Measurements from ENCODE around the gene TCHP.

TCHP gene

DNA sequence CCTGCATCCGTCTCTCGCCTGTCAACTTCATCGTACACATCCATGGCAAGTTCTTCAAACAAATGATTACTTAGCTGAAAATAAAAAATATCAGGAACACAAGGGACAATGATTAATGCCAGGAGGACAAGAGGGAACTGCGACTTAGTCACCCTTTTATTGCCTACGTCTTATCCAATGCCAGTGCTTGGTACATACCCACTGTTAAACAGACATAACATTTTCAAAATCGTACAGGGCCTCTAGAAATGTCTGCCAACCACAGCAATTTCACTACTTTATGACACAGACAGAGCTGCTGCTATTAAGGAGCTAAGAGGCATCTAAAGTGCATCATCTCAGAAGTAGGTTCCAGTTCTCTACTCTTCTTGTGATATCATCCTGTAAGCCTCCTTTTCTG lies 61.5 kb downstream of the TCHP start:
- DNase-seq (ENCODE audit: low spot score) = no peak

GRCh38 chr12:109962398-109962797 lies 62.3 kb downstream of the TCHP start:
- no peak for DNase-seq (ENCODE audit: low spot score)

DNA sequence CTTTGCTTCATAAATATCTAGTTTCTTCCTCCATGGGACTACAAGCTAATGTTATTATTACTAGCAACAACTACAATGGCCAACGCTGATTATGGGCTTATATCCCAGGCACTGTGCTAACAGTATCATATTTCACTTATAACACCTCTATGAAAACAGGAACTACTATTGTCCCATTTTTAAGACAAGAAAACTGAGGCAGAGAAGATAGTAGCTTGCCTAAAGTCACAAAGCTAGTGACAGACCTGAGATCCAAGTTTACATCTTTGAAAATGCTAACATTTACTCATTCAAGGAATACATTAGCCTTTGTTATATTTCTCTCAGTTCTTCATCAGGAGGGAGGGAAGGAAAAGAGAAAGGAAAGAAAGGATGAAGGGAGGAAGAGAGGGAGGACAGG lies 63.3 kb downstream of the TCHP start:
- no peak for DNase-seq (ENCODE audit: low spot score)

DNA sequence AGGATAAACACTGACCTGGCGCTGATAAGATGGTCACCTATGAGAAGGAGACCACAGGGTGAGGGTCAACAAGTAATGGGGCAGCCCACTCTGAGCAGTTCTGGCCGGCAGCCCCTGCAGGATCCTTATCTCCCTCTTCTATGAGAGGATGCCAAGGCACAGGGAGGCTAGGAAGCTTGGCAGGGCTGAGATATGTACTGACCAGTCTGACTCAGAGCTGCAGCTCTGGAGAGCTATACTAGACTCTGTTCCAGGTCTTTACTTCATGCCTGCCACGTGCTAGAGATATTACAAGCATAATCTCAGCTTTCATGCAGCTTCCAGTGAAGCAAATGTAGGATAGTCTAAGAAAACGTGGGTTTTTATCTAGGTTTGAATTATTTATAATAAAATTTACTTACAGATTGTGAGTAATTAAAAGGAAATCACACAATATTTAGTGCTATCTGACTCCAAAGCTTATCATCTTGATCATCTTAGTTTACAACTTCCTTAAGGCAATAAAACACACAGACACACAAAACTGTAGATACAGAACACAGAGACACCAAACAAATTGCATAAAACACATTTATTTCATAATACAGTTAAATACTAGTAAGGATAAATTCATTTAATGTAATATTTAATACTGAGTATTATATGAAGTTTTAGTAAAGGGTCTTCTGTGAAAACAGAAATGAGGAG lies 63.8 kb downstream of the TCHP start:
- DNase-seq (ENCODE audit: low spot score) = no peak

DNA sequence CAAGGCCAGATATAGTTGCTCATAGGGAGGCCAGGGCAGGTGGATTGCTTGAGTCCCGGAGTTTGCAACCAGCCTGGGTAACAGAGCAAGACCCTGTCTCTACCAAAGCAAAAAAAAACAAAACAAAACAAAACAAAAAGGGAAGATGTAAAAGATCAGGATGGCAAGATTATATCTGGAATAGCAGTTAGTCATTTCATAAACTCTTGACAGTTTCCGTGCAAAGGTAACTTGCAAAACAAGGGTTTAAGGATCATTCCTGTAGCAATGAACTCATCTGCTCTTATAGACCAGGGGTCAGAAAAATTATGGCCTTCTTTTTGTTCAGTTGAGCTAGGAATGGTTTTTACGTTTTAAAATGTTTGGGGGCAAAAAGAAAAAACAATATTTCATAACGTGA lies 66.5 kb downstream of the TCHP start:
- no peak for DNase-seq (ENCODE audit: low spot score)

DNA sequence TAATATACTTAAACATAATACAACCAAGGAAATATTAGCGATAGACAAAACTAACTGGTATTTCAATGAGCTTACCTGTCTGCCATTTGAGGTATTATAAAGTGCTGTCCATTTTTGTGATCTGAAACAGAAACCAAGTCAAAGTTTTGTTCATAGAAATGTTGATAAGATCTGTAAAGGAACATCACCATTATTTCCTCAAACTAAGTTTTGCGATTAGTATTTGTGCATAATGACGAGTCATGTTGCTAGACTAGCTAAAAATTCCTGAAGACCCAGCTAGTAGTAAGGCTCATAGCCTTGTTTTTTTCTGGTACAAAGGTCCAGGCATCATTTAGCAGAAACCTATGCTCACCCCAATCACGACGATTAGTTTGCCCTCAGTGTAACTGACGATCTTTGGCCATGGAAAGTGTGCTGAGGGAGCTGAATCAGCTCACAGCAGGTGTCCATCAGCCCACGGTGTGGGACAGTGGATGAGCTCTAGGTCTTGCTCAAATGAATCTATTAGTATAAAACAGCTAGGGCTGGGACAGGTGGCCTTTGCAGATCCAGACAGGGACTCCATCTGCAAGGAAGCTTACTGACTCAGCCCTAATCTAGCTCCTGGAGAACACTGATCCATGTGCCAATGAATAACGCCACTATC lies 67.4 kb downstream of the TCHP start:
- no peak for DNase-seq (ENCODE audit: low spot score)
